GM11168 (cell line): Measurements from ENCODE around the gene ZNF804B.

Experiments
- in situ Hi-C: fragments of 300-500 bp; cut with MboI; formaldehyde crosslinking; loops from one replicate; pipeline ENCODE4 v1.12.0; 2022; ENCODE audit warnings: low sequenced_read_pairs; ENCODE audit not compliant: unreplicated experiment

ZNF804B gene

GRCh38 chr7:88759230-88760135 lies at the start of gene ZNF804B:
TSS of gene ZNF804B (plus strand) at chr7:88759700. CDS start at chr7:88759977, 277 bp downstream.
- in situ Hi-C loops = no loop called here

GRCh38 chr7:88735920-88736319 lies 23.6 kb upstream of the ZNF804B start:
- in situ Hi-C loops = no loop called here

- in situ Hi-C loops = no loop called here
These were observed 21.9 kb upstream of the ZNF804B start for GRCh38 chr7:88737632-88738031.

- in situ Hi-C loops = no loop called here
These were observed 13.4 kb upstream of the ZNF804B start for GRCh38 chr7:88746126-88746525.

GRCh38 chr7:88756802-88757201 lies 2.7 kb upstream of the ZNF804B start:
- in situ Hi-C loops = no loop called here

- in situ Hi-C loops = no loop called here
These were observed 2.1 kb upstream of the ZNF804B start for GRCh38 chr7:88757371-88757770.

GRCh38 chr7:88758381-88759229 lies 895 bp upstream of the ZNF804B start:
- in situ Hi-C loops = no loop called here

GRCh38 chr7:88760136-88760515 lies 626 bp downstream of the ZNF804B start:
- in situ Hi-C loops = no loop called here

- in situ Hi-C loops = no loop called here
These were observed 2.3 kb downstream of the ZNF804B start for GRCh38 chr7:88761779-88762178.

GRCh38 chr7:88771417-88771816 lies 11.9 kb downstream of the ZNF804B start:
- in situ Hi-C loops = no loop called here

GRCh38 chr7:88772776-88773175 lies 13.3 kb downstream of the ZNF804B start:
- in situ Hi-C loops = no loop called here

- in situ Hi-C loops = no loop called here
These were observed 16.3 kb downstream of the ZNF804B start for GRCh38 chr7:88775838-88776237.

- in situ Hi-C loops = no loop called here
These were observed 28.3 kb downstream of the ZNF804B start for GRCh38 chr7:88787777-88788176.

GRCh38 chr7:88789480-88790064 lies 30.1 kb downstream of the ZNF804B start:
- in situ Hi-C loops = no loop called here

GRCh38 chr7:88791891-88792290 lies 32.4 kb downstream of the ZNF804B start:
- in situ Hi-C loops = no loop called here

- in situ Hi-C loops = no loop called here
These were observed 32.9 kb downstream of the ZNF804B start for GRCh38 chr7:88792361-88792760.

- in situ Hi-C loops = no loop called here
These were observed 36.1 kb downstream of the ZNF804B start, which contains the start of gene TEX47 for GRCh38 chr7:88795553-88795952. TSS of gene TEX47 (minus strand) at chr7:88795737. CDS start at chr7:88794942, 795 bp downstream.

- in situ Hi-C loops = no loop called here
These were observed 41.5 kb downstream of the ZNF804B start for GRCh38 chr7:88801046-88801445.

- in situ Hi-C loops = no loop called here
These were observed 47.0 kb downstream of the ZNF804B start for GRCh38 chr7:88806280-88807037.

GRCh38 chr7:88818552-88818951 lies 59.1 kb downstream of the ZNF804B start:
- in situ Hi-C loops = no loop called here
